ENCODE results near the gene TCF4.

- TF ChIP-seq CTCF (IDR thresholded peaks at IDR 0.05 in 8 of 11, conservative IDR thresholded peaks at IDR 0.05 in 3 of 11), result no peak
- no peak for TF ChIP-seq POLR2A (IDR thresholded peaks at IDR 0.05)
Observed at GRCh38 chr18:55243857-55244256, 344.1 kb downstream of the TCF4 start.

Data from spleen (tissue), 7 donors.